Upper lobe of right lung (tissue), 1 donor: ENCODE results near the gene ANKRD62. TPM values are rescaled to one million over a fixed set of nuclear protein-coding genes. Genes with fewer than 3 reads are reported as not detected.

Experiments used
- ATAC-seq: fragments of 200-7000 bp; cut with Tn5 transposase; one replicate; pipeline ENCODE4 v1.9.1; 2020; ENCODE audit warnings: mild to moderate bottlenecking, moderate library complexity
- DNase-seq: peaks from one replicate; pipeline ENCODE4 v3.0.0-alpha.2; 2020
- H3K27ac ChIP-seq: fragments of 200-600 bp; one replicate; pipeline ENCODE4 v1.8.0; 2022
- H3K27me3 ChIP-seq: fragments of 200-600 bp; one replicate; pipeline ENCODE4 v1.8.0; 2022; ENCODE audit warnings: mild to moderate bottlenecking
- H3K36me3 ChIP-seq: fragments of 200-600 bp; one replicate; pipeline ENCODE4 v1.8.0; 2022
- H3K4me1 ChIP-seq: fragments of 200-600 bp; one replicate; pipeline ENCODE4 v1.8.0; 2022
- H3K4me3 ChIP-seq: fragments of 200-600 bp; one replicate; pipeline ENCODE4 v1.8.0; 2022; ENCODE audit warnings: mild to moderate bottlenecking
- H3K9me3 ChIP-seq: fragments of 200-600 bp; one replicate; pipeline ENCODE4 v1.8.0; 2022
- CTCF ChIP-seq: fragments of 200-600 bp; IDR thresholded peaks from one replicate; pipeline ENCODE4 v1.8.0; 2022; ENCODE audit warnings: antibody characterized with exemption
- intact Hi-C: fragments of 100-400 bp; cut with DNase I; formaldehyde crosslinking; loops from one replicate; pipeline ENCODE4 v1.11.0; 2022
- total RNA-seq: library from RNA; stranded (reverse); fragmentation: NEBNext Ultra II Directional; extraction: Animal tissue kit (Norgen Biotek cat#: 25700); gene quantifications from one replicate; pipeline ENCODE4 v1.2.1, GENCODE V29; 2021
- donor health status: DM: no; HTN: yes; CAD: no; lungs with severe emphysema.

ANKRD62 gene
- total RNA-seq, 1 donor from 2014 or later = 0.12 TPM

DNA sequence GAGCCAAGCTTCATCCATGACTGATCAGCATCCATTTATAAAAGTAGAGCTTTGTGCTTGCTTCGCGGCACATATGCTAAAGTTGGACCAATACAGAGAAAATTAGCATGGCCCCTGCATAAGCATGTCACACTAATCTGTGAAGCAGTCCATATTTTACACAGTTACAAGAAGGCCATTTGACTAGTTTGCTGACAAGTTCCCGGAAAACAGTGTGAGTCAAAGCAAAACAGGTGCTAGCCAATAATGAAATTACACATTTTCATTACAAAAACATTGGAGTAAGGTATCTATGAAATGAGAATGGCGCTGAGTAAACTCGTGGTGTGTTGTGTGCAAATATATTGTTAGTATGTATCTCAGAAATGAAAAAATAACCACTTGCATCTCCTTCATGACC lies 4.7 kb downstream of the ANKRD62 start:
- intact Hi-C loops = no loop called here
- TF ChIP-seq CTCF = no peak
- H3K9me3 ChIP-seq = no peaks in the 10 kb centered on the region
- no peak overlapping the region for H3K4me3 ChIP-seq
- DNase-seq = no peak
- no peaks in the 10 kb centered on the region for H3K27me3 ChIP-seq
- ATAC-seq = no peak
- no peaks in the 10 kb centered on the region for H3K36me3 ChIP-seq
- no peak overlapping the region for H3K27ac ChIP-seq
- H3K4me1 ChIP-seq = no peaks in the 10 kb centered on the region

DNA sequence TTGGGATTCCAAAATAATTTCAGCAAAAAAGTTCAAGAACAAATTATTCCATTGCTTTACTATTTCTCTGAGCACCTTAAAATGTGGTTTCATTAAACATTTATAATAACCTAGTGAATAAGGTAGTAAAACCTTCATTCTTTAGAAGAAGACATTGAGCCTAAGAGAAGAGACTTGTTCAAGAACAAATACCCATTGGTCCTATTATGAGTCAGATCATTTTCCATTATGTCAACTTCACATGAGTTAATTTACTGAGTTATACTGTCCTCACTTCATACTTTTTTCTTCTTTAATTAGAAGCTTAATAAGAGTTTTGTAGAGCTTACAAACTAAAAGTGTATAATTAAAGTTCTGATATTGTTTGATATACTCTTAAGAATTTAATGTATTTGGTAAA lies 5.5 kb downstream of the ANKRD62 start:
- Histone ChIP-seq H3K27ac (no peak overlapping the region), H3K36me3 (no peaks in the 10 kb centered on the region), H3K27me3 (no peaks in the 10 kb centered on the region), H3K9me3 (no peaks in the 10 kb centered on the region), H3K4me1 (no peaks in the 10 kb centered on the region), H3K4me3 (no peak overlapping the region)
- intact Hi-C loops = no loop called here
- DNase-seq = no peak
- ATAC-seq = no peak
- no peak for TF ChIP-seq CTCF

GRCh38 chr18:12101266-12101665 lies 7.6 kb downstream of the ANKRD62 start:
- no peak overlapping the region for H3K27ac ChIP-seq
- no peak for DNase-seq
- intact Hi-C loops = no loop called here

GRCh38 chr18:12102136-12102842 lies 8.6 kb downstream of the ANKRD62 start:
- H3K4me1 ChIP-seq = no peaks in the 10 kb centered on the region
- DNase-seq (no peak), ATAC-seq (no peak)
- TF ChIP-seq CTCF = no peak
- H3K4me3 ChIP-seq = no peak overlapping the region
- no peaks in the 10 kb centered on the region for H3K9me3 ChIP-seq
- H3K27me3 ChIP-seq = no peaks in the 10 kb centered on the region
- no peaks in the 10 kb centered on the region for H3K36me3 ChIP-seq
- intact Hi-C loops = no loop called here
- H3K27ac ChIP-seq = no peak overlapping the region

More at GRCh38 chr18:12101266-12101665, 7.6 kb downstream of the ANKRD62 start:
- H3K9me3 ChIP-seq = no peaks in the 10 kb centered on the region
- H3K4me3 ChIP-seq = no peak overlapping the region
- H3K4me1 ChIP-seq = no peaks in the 10 kb centered on the region
- ATAC-seq = no peak
- no peaks in the 10 kb centered on the region for H3K27me3 ChIP-seq
- H3K36me3 ChIP-seq = no peaks in the 10 kb centered on the region
- TF ChIP-seq CTCF = no peak

DNA sequence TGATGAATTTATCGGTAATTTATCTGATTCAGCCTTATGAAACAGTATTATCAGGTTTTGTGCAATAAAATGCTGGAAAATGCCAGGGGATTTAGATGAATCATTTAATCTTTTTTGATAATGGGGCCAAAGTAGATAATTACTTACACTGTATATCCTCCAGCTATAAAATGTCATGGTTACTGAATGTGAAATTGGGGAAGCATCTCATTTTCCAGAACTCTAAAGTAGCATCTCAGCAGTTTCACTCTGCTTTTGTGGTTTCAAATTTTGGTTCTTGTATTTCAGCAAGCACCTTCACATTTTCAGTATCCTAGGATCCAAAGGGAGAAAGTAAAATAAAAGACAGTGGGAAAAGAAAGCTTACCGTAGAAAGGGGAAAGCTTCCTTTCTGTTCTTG lies 12.8 kb downstream of the ANKRD62 start:
- Histone ChIP-seq H3K9me3 (no peaks in the 10 kb centered on the region), H3K27ac (no peak overlapping the region), H3K4me3 (no peak overlapping the region), H3K4me1 (no peaks in the 10 kb centered on the region), H3K27me3 (no peaks in the 10 kb centered on the region), H3K36me3 (no peaks in the 10 kb centered on the region)
- no peak for TF ChIP-seq CTCF
- DNase-seq (no peak), ATAC-seq (no peak)
- intact Hi-C loops = no loop called here

DNA sequence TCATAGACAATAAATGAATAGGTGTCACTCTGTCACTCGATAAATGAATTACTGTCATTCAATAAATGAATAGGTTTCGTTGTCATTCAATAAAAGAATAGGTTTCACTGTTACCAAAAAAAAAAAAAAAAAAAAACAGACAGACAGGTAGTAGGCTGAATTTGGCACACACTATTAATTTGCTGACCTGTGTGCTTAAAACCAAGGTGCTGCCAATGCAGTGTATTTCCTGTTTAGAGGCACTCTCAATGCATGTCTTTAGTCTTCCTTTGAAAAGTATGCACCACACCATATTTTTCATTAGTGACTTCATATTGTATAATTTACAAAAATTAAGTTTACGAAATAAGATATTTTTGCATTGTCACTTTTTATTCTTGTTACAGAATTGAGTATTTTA lies 16.2 kb downstream of the ANKRD62 start:
- intact Hi-C loops = no loop called here
- no peak for TF ChIP-seq CTCF
- ATAC-seq (no peak), DNase-seq (no peak)
- no peak overlapping the region for H3K4me3 ChIP-seq
- no peaks in the 10 kb centered on the region for H3K36me3 ChIP-seq
- H3K27ac ChIP-seq = no peak overlapping the region
- no peaks in the 10 kb centered on the region for H3K9me3 ChIP-seq
- H3K27me3 ChIP-seq = no peaks in the 10 kb centered on the region
- no peaks in the 10 kb centered on the region for H3K4me1 ChIP-seq
